Sigmoid colon (tissue), 4 donors: ENCODE results near the gene IFT74.

ENCODE experiments used
- CTCF ChIP-seq, 4 experiments: fragments of 450-650 bp in 3 of 4; fragments of 200-600 bp in 1 of 4; IDR thresholded peaks; one replicate each; pipeline ENCODE4 v1.5.1; 2016 to 2019; ENCODE audit warnings: antibody characterized with exemption in 4 of 4, mild to moderate bottlenecking in 3 of 4, moderate library complexity in 2 of 4
- POLR2A ChIP-seq, 2 donors: fragments of 450-650 bp; IDR thresholded peaks; one replicate each; pipeline ENCODE4 v1.6.1; 2016; ENCODE audit warnings: antibody characterized with exemption in 2 of 2, mild to moderate bottlenecking in 2 of 2, moderate library complexity in 2 of 2
- POLR2AphosphoS5 ChIP-seq, 4 donors: sonication (generic); formaldehyde crosslinking; IDR thresholded peaks; one replicate each; pipeline ENCODE4 v1.6.1; 2017; ENCODE audit warnings: antibody characterized with exemption in 4 of 4

GRCh38 chr9:27043176-27043575 is 87.0 kb downstream of the IFT74 start:
- no peak for TF ChIP-seq CTCF (IDR thresholded peaks at IDR 0.05)
- TF ChIP-seq POLR2A (IDR thresholded peaks at IDR 0.05), result no peak
- no peak for TF ChIP-seq POLR2AphosphoS5 (IDR thresholded peaks at IDR 0.05)
